GM18951 (cell line): ENCODE data around the gene WASF3.

Source experiments
- POLR2A ChIP-seq: IDR thresholded peaks from 4 replicates; pipeline ENCODE4 v1.6.1; 2011; ENCODE audit warnings: mild to moderate bottlenecking; ENCODE audit not compliant: insufficient read length, insufficient read depth; ENCODE audit errors: extremely low read depth
- in situ Hi-C: fragments of 300-500 bp; cut with MboI; formaldehyde crosslinking; loops from one replicate; pipeline ENCODE4 v1.12.0; 2022; ENCODE audit warnings: low sequenced_read_pairs, mixed read lengths, inconsistent platforms; ENCODE audit not compliant: unreplicated experiment

Gene WASF3, protein sequence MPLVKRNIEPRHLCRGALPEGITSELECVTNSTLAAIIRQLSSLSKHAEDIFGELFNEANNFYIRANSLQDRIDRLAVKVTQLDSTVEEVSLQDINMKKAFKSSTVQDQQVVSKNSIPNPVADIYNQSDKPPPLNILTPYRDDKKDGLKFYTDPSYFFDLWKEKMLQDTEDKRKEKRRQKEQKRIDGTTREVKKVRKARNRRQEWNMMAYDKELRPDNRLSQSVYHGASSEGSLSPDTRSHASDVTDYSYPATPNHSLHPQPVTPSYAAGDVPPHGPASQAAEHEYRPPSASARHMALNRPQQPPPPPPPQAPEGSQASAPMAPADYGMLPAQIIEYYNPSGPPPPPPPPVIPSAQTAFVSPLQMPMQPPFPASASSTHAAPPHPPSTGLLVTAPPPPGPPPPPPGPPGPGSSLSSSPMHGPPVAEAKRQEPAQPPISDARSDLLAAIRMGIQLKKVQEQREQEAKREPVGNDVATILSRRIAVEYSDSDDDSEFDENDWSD

DNA sequence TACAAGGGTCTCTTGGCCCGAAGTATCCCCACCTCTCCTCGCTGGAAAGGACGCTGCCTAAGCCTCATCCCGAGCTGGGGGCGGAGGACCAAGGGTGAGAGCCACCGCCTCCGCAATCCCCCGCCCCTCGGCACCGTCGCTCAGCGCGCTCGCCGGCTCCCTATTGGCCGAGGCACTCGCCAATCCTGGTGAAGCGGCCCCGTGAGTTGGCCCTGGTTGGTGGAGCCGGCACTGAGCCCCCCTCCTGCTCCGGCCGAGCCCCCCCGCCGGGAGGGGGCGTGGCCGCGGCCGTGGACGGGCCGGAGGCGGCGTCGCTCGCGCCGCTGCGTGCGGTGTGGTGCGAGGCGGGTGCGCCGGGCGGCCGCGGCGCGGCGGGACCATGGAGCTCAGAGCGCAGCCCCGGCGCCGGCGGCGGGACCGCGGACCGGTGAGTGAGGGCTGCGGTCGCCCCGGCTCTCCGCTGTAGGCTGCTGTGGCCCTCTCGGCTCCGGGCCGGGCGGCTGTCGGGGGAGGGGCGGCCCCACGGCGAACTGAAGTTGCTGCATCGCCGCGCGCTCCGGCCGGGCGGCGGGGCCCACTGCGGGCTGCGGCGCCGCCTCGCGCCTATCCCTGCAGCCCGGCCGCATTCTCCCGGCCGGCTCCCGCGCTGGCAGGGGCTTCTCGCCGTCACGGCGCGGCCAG, at the start of gene WASF3:
Gene WASF3, plus strand, starts transcription at position 291 of the 681 bp plus-strand sequence. CDS start 84,588 bp downstream, outside the sequence.
- in situ Hi-C loops, result no loop called here
- TF ChIP-seq POLR2A, result no peak

GRCh38 chr13:26508885-26509284, 48.6 kb upstream of the WASF3 start:
- no peak for TF ChIP-seq POLR2A
- in situ Hi-C loops, result no loop called here

GRCh38 chr13:26509491-26509890, 48.0 kb upstream of the WASF3 start:
- TF ChIP-seq POLR2A, result no peak
- in situ Hi-C loops, result no loop called here

DNA sequence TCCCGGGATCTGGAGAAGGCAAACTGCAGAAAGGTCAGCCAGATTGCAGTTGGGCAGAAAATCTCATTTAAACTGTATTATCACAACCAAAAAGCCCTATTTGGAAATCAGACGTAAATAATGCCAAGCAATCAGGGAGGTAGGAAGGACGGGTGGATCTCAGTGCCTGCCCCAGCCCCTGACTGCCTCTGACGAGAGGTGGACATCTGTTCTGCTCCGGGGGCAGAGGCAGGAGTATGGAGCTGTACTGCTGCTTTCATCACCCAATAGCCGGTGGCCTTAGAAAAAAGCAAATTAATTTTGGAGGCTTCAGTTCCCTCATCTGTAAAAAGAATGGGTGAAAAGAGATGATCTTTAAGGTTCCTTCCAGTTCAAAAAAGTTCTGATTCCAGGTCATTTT, 43.6 kb upstream of the WASF3 start:
- TF ChIP-seq POLR2A, result no peak
- in situ Hi-C loops, result no loop called here

DNA sequence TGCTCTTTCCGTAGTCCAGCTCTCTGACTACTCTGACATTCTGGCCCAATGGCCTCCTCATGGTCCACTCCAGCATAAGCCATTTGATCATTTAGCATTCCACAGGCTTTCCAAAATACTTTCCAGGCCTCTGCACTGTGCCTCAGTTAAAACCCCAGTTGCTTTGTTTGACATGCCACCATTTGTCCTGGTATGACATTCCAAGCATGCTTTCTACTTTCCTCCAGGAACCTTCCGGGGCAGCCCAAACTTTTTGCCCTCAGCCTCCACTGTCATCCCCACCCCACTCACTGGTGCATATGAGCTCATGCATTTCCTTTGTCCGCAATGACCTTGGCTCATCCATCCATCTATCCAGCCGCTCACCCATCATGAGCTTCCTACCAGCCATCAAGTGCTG, 41.8 kb upstream of the WASF3 start:
- TF ChIP-seq POLR2A, result no peak
- in situ Hi-C loops, result no loop called here

DNA sequence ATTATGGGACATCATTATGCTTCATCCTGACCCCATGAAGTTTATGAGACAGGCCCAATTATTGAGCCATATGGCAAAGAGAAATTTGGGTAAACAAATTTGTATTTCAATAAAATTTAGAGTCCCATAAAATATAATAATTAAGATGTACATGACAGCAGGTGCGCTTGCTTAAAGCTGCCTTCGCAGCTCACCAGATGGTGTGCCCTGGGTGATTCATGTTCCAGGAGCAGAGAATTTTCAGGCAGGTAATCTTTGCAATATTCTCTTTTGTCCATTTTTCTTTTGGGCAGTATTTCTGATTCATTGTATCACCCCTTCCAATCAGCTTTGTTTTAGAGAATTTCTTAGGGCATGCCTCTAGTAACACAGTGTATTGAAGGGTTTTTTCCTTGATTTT, 39.5 kb upstream of the WASF3 start:
- in situ Hi-C loops, result no loop called here
- TF ChIP-seq POLR2A, result no peak

GRCh38 chr13:26518451-26518959, 39.0 kb upstream of the WASF3 start:
- no peak for TF ChIP-seq POLR2A
- in situ Hi-C loops, result no loop called here

- TF ChIP-seq POLR2A, result no peak
- in situ Hi-C loops, result no loop called here
These were observed 34.9 kb upstream of the WASF3 start for GRCh38 chr13:26522571-26522970.

GRCh38 chr13:26523007-26523406, 34.5 kb upstream of the WASF3 start:
- no peak for TF ChIP-seq POLR2A
- in situ Hi-C loops, result no loop called here

DNA sequence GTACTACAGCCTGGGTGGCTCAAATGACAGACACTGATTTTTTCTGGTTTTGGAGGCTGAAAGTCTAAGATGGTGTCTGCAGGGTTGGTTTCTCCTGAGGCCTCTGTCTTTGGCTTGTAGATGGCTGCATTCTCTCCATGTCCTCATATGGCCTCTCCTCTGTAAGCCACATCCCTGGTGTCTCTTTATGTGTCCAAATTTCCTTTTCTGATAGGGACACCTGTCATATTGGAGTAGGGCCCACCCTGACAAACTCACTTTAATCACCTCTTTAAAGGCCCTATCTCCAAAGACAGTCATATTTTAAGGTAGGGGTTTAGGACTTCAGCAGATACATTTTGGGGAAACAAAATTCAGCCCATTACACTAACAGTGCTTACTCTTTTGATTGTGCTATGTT, 32.0 kb upstream of the WASF3 start:
- in situ Hi-C loops, result no loop called here
- TF ChIP-seq POLR2A, result no peak

DNA sequence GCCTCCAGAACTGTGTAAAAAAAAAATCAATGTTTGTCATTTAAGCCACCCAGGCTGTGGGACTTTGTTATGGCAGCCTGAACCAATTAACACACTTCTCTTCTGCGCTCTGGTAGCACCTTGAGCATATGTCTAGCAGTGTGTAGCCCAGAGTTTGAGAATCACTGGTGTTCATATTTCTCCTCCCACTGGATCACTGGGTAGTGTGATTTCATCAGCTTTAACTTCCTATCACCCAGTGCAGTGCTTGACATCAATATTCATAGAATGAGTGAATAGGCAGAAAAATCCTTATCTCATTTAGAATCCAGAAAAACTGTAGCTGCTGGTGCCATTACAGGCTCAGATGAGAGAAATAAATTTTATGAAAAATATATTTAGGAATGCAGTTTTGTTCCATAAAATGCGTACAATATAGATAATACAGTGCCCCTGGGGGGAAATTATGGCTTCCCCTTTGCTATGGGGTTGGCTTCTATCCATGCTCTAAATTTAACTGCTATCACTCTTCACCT, 30.7 kb upstream of the WASF3 start:
- in situ Hi-C loops, result no loop called here
- TF ChIP-seq POLR2A, result no peak

GRCh38 chr13:26528527-26528926, 29.0 kb upstream of the WASF3 start:
- TF ChIP-seq POLR2A, result no peak
- in situ Hi-C loops, result no loop called here

DNA sequence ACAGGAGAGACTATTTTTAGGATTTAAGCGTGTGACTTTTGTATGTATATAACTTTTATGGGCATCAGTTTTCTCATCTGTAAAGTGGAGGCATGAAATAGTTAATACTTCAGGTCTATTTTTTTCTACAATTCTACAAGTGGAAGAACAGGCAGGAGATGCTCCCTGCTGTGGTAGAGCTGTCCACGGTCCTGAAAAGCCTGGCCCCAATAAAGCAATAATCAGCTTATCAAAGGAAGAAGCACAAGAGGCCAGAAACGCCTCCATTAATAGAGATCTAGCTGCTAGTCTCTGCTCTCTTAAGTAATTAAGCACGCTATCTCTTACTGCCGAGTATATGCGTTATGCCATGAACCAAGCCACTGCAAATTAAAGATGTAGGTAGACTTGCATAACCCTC, 28.0 kb upstream of the WASF3 start:
- in situ Hi-C loops, result no loop called here
- TF ChIP-seq POLR2A, result no peak
